A549 treated with Mapracorat at 1 μM for 4 hours (cell line): Measurements from ENCODE around the gene CLEC1A. TPM values are rescaled to one million over a fixed set of nuclear protein-coding genes. Genes with fewer than 3 reads are reported as not detected.

Experiments
- total RNA-seq: library from RNA; stranded (reverse); fragments of 200-300 nt; extraction: Qiagen RNA extraction; gene quantifications from 5 replicates; pipeline ENCODE4 v1.2.3, GENCODE V29; 2022

Gene CLEC1A
- total RNA-seq = not detected in 5 replicates

GRCh38 chr12:10098791-10099190 lies at the start of gene CLEC1A:
Gene CLEC1A, minus strand, starts transcription at chr12:10098985. Its CDS starts 63 bp downstream, at chr12:10098922.

GRCh38 chr12:10130042-10130441 lies 31.3 kb upstream of the CLEC1A start, which contains the start of gene CLEC7A:
Gene CLEC7A, minus strand, starts transcription at chr12:10130199. Its CDS starts 117 bp downstream, at chr12:10130082.

DNA sequence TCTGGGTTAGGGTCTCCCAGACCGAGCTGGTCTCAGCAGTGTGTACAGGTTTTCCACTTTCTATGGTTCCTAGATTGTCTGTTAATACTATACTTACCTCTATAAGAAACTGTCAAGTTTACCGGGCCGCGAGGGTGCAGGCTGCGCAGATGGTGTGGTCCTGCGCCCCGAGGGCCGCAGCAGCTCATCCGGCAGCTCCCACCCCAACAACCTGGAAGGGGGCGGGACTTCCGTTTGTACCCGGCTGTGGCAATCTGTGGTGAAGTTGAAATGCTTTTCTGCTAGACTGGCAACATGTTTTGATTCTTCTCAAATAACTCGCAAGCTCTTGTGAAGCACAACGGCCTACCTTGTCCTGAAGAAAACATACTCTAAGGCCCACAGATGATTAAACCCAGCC lies 68.3 kb downstream of the CLEC1A start, which contains the start of gene CLEC9A:
TSS of gene CLEC9A (plus strand) at position 237 of the 400 bp plus-strand sequence. CDS start 22,006 bp downstream, outside the sequence.

Other genes with a start within 250 kb of the CLEC1A start
- 1.00 to 2.1 TPM (median 1.3 TPM) in 5 replicates for gene CLEC2B, start 229.6 kb downstream of the CLEC1A start, total RNA-seq
- not detected in 5 replicates for gene KLRF2, start 217.5 kb downstream of the CLEC1A start, total RNA-seq
- gene CLEC2A, start 166.6 kb downstream of the CLEC1A start, total RNA-seq = not detected in 5 replicates
- gene CLEC12A, start 127.6 kb downstream of the CLEC1A start, total RNA-seq = not detected in 5 replicates
- gene CLEC1B, start 99.9 kb downstream of the CLEC1A start, total RNA-seq = not detected in 5 replicates
- not detected in 5 replicates for gene CLEC12B, start 88.4 kb downstream of the CLEC1A start, total RNA-seq
- gene CLEC9A, start 68.3 kb downstream of the CLEC1A start, total RNA-seq = not detected in 5 replicates
- gene CLEC7A, start 31.2 kb upstream of the CLEC1A start, total RNA-seq = not detected in 5 replicates
- gene OLR1, start 73.1 kb upstream of the CLEC1A start, total RNA-seq = 0.82 to 1.3 TPM (median 1.2 TPM) in 5 replicates
- gene TMEM52B, start 80.0 kb upstream of the CLEC1A start, total RNA-seq = 0.09 to 0.33 TPM (median 0.29 TPM) in 3 of 5 replicates, not detected in the others
- 34.2 to 43.8 TPM (median 39.9 TPM) in 5 replicates for gene GABARAPL1, start 113.9 kb upstream of the CLEC1A start, total RNA-seq
- not detected in 5 replicates for gene KLRD1, start 208.9 kb upstream of the CLEC1A start, total RNA-seq